Measurements from ENCODE around the gene MLIP.

- TF ChIP-seq CTCF (IDR thresholded peaks at IDR 0.05) (no peak), POLR2A (IDR thresholded peaks at IDR 0.05) (no peak)
Measured at GRCh38 chr6:54254886-54255285, 143.6 kb downstream of the MLIP start.
